GM19324 (cell line): Measurements from ENCODE around the gene PCK1.

Source experiments
- ATAC-seq: cut with Tn5 transposase; IDR thresholded peaks from one replicate; pipeline ENCODE4 v1.9.1; 2021; ENCODE audit warnings: mild to moderate bottlenecking, moderate library complexity; ENCODE audit not compliant: unreplicated experiment, low FRiP score

PCK1 gene

GRCh38 chr20:57559658-57560553 lies 1.0 kb upstream of the PCK1 start:
- ATAC-seq: no peak

GRCh38 chr20:57561356-57562279 lies 708 bp downstream of the PCK1 start:
- ATAC-seq: no peak

- no peak for ATAC-seq
Observed at GRCh38 chr20:57562541-57563465, 1.9 kb downstream of the PCK1 start.

- no peak for ATAC-seq
Observed at GRCh38 chr20:57563522-57563921, 2.6 kb downstream of the PCK1 start.

- no peak for ATAC-seq
Observed at GRCh38 chr20:57564180-57564802, 3.4 kb downstream of the PCK1 start.

GRCh38 chr20:57564951-57565642 lies 4.2 kb downstream of the PCK1 start:
- ATAC-seq: no peak

- ATAC-seq: no peak
Observed at GRCh38 chr20:57566399-57566798, 5.5 kb downstream of the PCK1 start.

GRCh38 chr20:57566803-57567459 lies 6.0 kb downstream of the PCK1 start:
- ATAC-seq: no peak

- no peak for ATAC-seq
Observed at GRCh38 chr20:57567471-57568079, 6.7 kb downstream of the PCK1 start.

- no peak for ATAC-seq
Observed at GRCh38 chr20:57568088-57568896, 7.4 kb downstream of the PCK1 start.

GRCh38 chr20:57568960-57569359 lies 8.1 kb downstream of the PCK1 start:
- no peak for ATAC-seq

- no peak for ATAC-seq
Observed at GRCh38 chr20:57570145-57570850, 9.4 kb downstream of the PCK1 start.

GRCh38 chr20:57570920-57571319 lies 10.0 kb downstream of the PCK1 start:
- ATAC-seq: no peak

- ATAC-seq: no peak
Observed at GRCh38 chr20:57571782-57572416, 11.0 kb downstream of the PCK1 start.

- no peak for ATAC-seq
Observed at GRCh38 chr20:57573242-57573641, 12.3 kb downstream of the PCK1 start.

GRCh38 chr20:57573894-57574293 lies 13.0 kb downstream of the PCK1 start:
- no peak for ATAC-seq
